Hematopoietic multipotent progenitor cell treated with erythropoietin and hydrocortisone succinate and interleukin-3 and kit ligand, for 17 days (in vitro differentiated cells): ENCODE data around the gene C1orf21.

Experiments used
- DNase-seq: peaks from one replicate; pipeline ENCODE4 v3.0.0-alpha.2; 2015; ENCODE audit warnings: low spot score

The C1orf21 gene

GRCh38 chr1:184412472-184412871 is 25.6 kb downstream of the C1orf21 start:
- DNase-seq = no peak

GRCh38 chr1:184416481-184416880 is 29.7 kb downstream of the C1orf21 start:
- DNase-seq = no peak

GRCh38 chr1:184416946-184417345 is 30.1 kb downstream of the C1orf21 start:
- no peak for DNase-seq

- no peak for DNase-seq
Observed at GRCh38 chr1:184417916-184418315, 31.1 kb downstream of the C1orf21 start.

GRCh38 chr1:184418652-184419349 is 32.0 kb downstream of the C1orf21 start:
- no peak for DNase-seq

GRCh38 chr1:184419350-184420161 is 32.7 kb downstream of the C1orf21 start:
- no peak for DNase-seq

GRCh38 chr1:184422490-184423233 is 35.8 kb downstream of the C1orf21 start:
- no peak for DNase-seq

- DNase-seq = no peak
Observed at GRCh38 chr1:184423649-184424048, 36.8 kb downstream of the C1orf21 start.

GRCh38 chr1:184424157-184424556 is 37.3 kb downstream of the C1orf21 start:
- no peak for DNase-seq

GRCh38 chr1:184424945-184425344 is 38.1 kb downstream of the C1orf21 start:
- DNase-seq = no peak

- no peak for DNase-seq
Observed at GRCh38 chr1:184425449-184426277, 38.8 kb downstream of the C1orf21 start.

GRCh38 chr1:184426278-184426674 is 39.4 kb downstream of the C1orf21 start:
- DNase-seq = no peak

- DNase-seq = no peak
Observed at GRCh38 chr1:184427722-184428121, 40.9 kb downstream of the C1orf21 start.

GRCh38 chr1:184428604-184429003 is 41.8 kb downstream of the C1orf21 start:
- no peak for DNase-seq

- no peak for DNase-seq
Observed at GRCh38 chr1:184429335-184429734, 42.5 kb downstream of the C1orf21 start.

- no peak for DNase-seq
Observed at GRCh38 chr1:184433956-184434502, 47.2 kb downstream of the C1orf21 start.

GRCh38 chr1:184437291-184437690 is 50.5 kb downstream of the C1orf21 start:
- no peak for DNase-seq

- DNase-seq = no peak
Observed at GRCh38 chr1:184438363-184438762, 51.5 kb downstream of the C1orf21 start.

GRCh38 chr1:184442260-184442659 is 55.4 kb downstream of the C1orf21 start:
- no peak for DNase-seq

GRCh38 chr1:184443201-184443600 is 56.4 kb downstream of the C1orf21 start:
- DNase-seq = no peak

- no peak for DNase-seq
Observed at GRCh38 chr1:184443624-184444023, 56.8 kb downstream of the C1orf21 start.

GRCh38 chr1:184445997-184446396 is 59.2 kb downstream of the C1orf21 start:
- no peak for DNase-seq
